ENCODE results near the gene PRLHR. TPM values are rescaled to one million over a fixed set of nuclear protein-coding genes. Genes with fewer than 3 reads are reported as not detected.
A peak's percentile ranks its signal among the peaks of the same experiment; 100 is the strongest.

The PRLHR gene
- total RNA-seq, 2 experiments from 2014 or later: not detected

GRCh38 chr10:118583611-118584010 lies 11.8 kb downstream of the PRLHR start:
- no peaks in the 10 kb centered on the region for H3K36me3 Mint-ChIP-seq (ENCODE audit: low read depth)
- no peaks in the 10 kb centered on the region for H3K9me3 Mint-ChIP-seq
- no peak overlapping the region for H3K4me3 Mint-ChIP-seq
- no peaks in the 10 kb centered on the region for H3K4me1 Mint-ChIP-seq
- no peak overlapping the region for H3K27ac Mint-ChIP-seq
- CTCF ChIA-PET: no interaction called here
- H3K27me3 Mint-ChIP-seq: peaks cover under 1% of the 10 kb centered on the region
- POLR2A ChIA-PET: no interaction called here
- DNase-seq: no peak

- H3K36me3 Mint-ChIP-seq (ENCODE audit: low read depth): no peaks in the 10 kb centered on the region
- no peaks in the 10 kb centered on the region for H3K4me1 Mint-ChIP-seq
- H3K4me3 Mint-ChIP-seq: no peak overlapping the region
- CTCF ChIA-PET: interaction anchor here (0.5 to 0.6 kb wide), 2 partner anchors 124 to 145 kb away, joined by 4 to 6 read pairs; no protein-coding TSS in a partner anchor
- H3K27me3 Mint-ChIP-seq: peaks cover 5% of the 10 kb centered on the region
- H3K9me3 Mint-ChIP-seq: no peaks in the 10 kb centered on the region
- no peak overlapping the region for H3K27ac Mint-ChIP-seq
- DNase-seq: no peak
- POLR2A ChIA-PET: no interaction called here
These were observed 12.9 kb downstream of the PRLHR start for GRCh38 chr10:118582511-118582910.

GRCh38 chr10:118581340-118581739 lies 14.1 kb downstream of the PRLHR start:
- H3K27me3 Mint-ChIP-seq: peaks cover 7% of the 10 kb centered on the region
- DNase-seq: no peak
- H3K4me1 Mint-ChIP-seq: no peaks in the 10 kb centered on the region
- ChIA-PET CTCF (no interaction called here), POLR2A (no interaction called here)
- H3K27ac Mint-ChIP-seq: no peak overlapping the region
- no peaks in the 10 kb centered on the region for H3K9me3 Mint-ChIP-seq
- H3K36me3 Mint-ChIP-seq (ENCODE audit: low read depth): no peaks in the 10 kb centered on the region
- H3K4me3 Mint-ChIP-seq: no peak overlapping the region

GRCh38 chr10:118580702-118581101 lies 14.7 kb downstream of the PRLHR start:
- H3K27me3 Mint-ChIP-seq: peaks cover 7% of the 10 kb centered on the region
- CTCF ChIA-PET: interaction anchor here (1.0 kb wide), 1 partner anchor 12 kb away, joined by 3 read pairs; no protein-coding TSS in a partner anchor

GRCh38 chr10:118573512-118573911 lies 21.9 kb downstream of the PRLHR start:
- Mint-ChIP-seq H3K4me1 (peaks cover 9% of the 10 kb centered on the region), H3K4me3 (no peak overlapping the region), H3K27ac (no peak overlapping the region), H3K27me3 (peaks cover 10% of the 10 kb centered on the region), H3K9me3 (no peaks in the 10 kb centered on the region), H3K36me3 (ENCODE audit: low read depth) (no peaks in the 10 kb centered on the region)
- POLR2A ChIA-PET: no interaction called here
- no peak for DNase-seq
- CTCF ChIA-PET: no interaction called here

More at GRCh38 chr10:118580702-118581101, 14.7 kb downstream of the PRLHR start:
- Mint-ChIP-seq H3K27ac (no peak overlapping the region), H3K9me3 (no peaks in the 10 kb centered on the region), H3K36me3 (ENCODE audit: low read depth) (no peaks in the 10 kb centered on the region), H3K4me1 (no peaks in the 10 kb centered on the region), H3K4me3 (no peak overlapping the region)
- no peak for DNase-seq
- POLR2A ChIA-PET: no interaction called here

GRCh38 chr10:118572256-118573041 lies 23.0 kb downstream of the PRLHR start:
- peaks cover 12% of the 10 kb centered on the region for H3K4me1 Mint-ChIP-seq

GRCh38 chr10:118571123-118571522 lies 24.3 kb downstream of the PRLHR start:
- H3K36me3 Mint-ChIP-seq (ENCODE audit: low read depth): no peaks in the 10 kb centered on the region
- H3K9me3 Mint-ChIP-seq: no peaks in the 10 kb centered on the region
- H3K27ac Mint-ChIP-seq: no peak overlapping the region
- ChIA-PET POLR2A (no interaction called here), CTCF (interaction anchor here (0.6 to 2.7 kb wide), 2 partner anchors 8 to 64 kb away, joined by 3 to 12 read pairs; no protein-coding TSS in a partner anchor)
- DNase-seq: no peak
- peaks cover 4% of the 10 kb centered on the region for H3K27me3 Mint-ChIP-seq
- H3K4me3 Mint-ChIP-seq: no peak overlapping the region
- peaks cover 12% of the 10 kb centered on the region for H3K4me1 Mint-ChIP-seq

More at GRCh38 chr10:118572256-118573041, 23.0 kb downstream of the PRLHR start:
- no peak for DNase-seq
- H3K36me3 Mint-ChIP-seq (ENCODE audit: low read depth): no peaks in the 10 kb centered on the region
- POLR2A ChIA-PET: no interaction called here
- CTCF ChIA-PET: no interaction called here
- no peak overlapping the region for H3K4me3 Mint-ChIP-seq
- no peaks in the 10 kb centered on the region for H3K9me3 Mint-ChIP-seq
- H3K27me3 Mint-ChIP-seq: peaks cover 6% of the 10 kb centered on the region
- H3K27ac Mint-ChIP-seq: no peak overlapping the region

- Mint-ChIP-seq H3K27me3 (peaks cover 4% of the 10 kb centered on the region), H3K9me3 (no peaks in the 10 kb centered on the region), H3K27ac (no peak overlapping the region), H3K36me3 (ENCODE audit: low read depth) (no peaks in the 10 kb centered on the region), H3K4me3 (no peak overlapping the region), H3K4me1 (peaks cover 12% of the 10 kb centered on the region)
- ChIA-PET CTCF (interaction anchor here (2.7 kb wide), 1 partner anchor 8 kb away, joined by 12 read pairs; no protein-coding TSS in a partner anchor), POLR2A (no interaction called here)
- DNase-seq: no peak
These were observed 24.9 kb downstream of the PRLHR start for GRCh38 chr10:118570591-118570990.

GRCh38 chr10:118569882-118570252 lies 25.6 kb downstream of the PRLHR start:
- no peak for DNase-seq
- H3K36me3 Mint-ChIP-seq (ENCODE audit: low read depth): no peaks in the 10 kb centered on the region
- H3K27ac Mint-ChIP-seq: no peak overlapping the region
- ChIA-PET CTCF (interaction anchor here (1.1 to 2.7 kb wide), 3 partner anchors 9 to 183 kb away, joined by 3 to 12 read pairs (median 4); no protein-coding TSS in a partner anchor), POLR2A (no interaction called here)
- H3K27me3 Mint-ChIP-seq: peaks cover 4% of the 10 kb centered on the region
- H3K4me3 Mint-ChIP-seq: no peak overlapping the region
- H3K9me3 Mint-ChIP-seq: no peaks in the 10 kb centered on the region
- H3K4me1 Mint-ChIP-seq: peaks cover 12% of the 10 kb centered on the region

- Mint-ChIP-seq H3K27me3 (no peaks in the 10 kb centered on the region), H3K36me3 (ENCODE audit: low read depth) (no peaks in the 10 kb centered on the region), H3K4me3 (no peak overlapping the region), H3K4me1 (peaks cover 8% of the 10 kb centered on the region), H3K9me3 (no peaks in the 10 kb centered on the region), H3K27ac (peak overlapping the region; percentile 27)
- POLR2A ChIA-PET: no interaction called here
- CTCF ChIA-PET: interaction anchor here (0.5 to 2.7 kb wide), 10 partner anchors 10 to 821 kb away, joined by 3 to 12 read pairs (median 3); no protein-coding TSS in a partner anchor
- DNase-seq: no peak
These were observed 26.1 kb downstream of the PRLHR start for GRCh38 chr10:118569241-118569881.

- ChIA-PET CTCF (interaction anchor here (0.6 to 2.7 kb wide), 13 partner anchors 11 to 1199 kb away, joined by 3 to 12 read pairs (median 4); no protein-coding TSS in a partner anchor), POLR2A (no interaction called here)
- Mint-ChIP-seq H3K27ac (no peak overlapping the region), H3K36me3 (ENCODE audit: low read depth) (no peaks in the 10 kb centered on the region), H3K27me3 (peaks cover 5% of the 10 kb centered on the region), H3K4me1 (peaks cover 8% of the 10 kb centered on the region), H3K4me3 (no peak overlapping the region), H3K9me3 (no peaks in the 10 kb centered on the region)
- peak; percentile 78 for DNase-seq
These were observed 27.1 kb downstream of the PRLHR start for GRCh38 chr10:118568327-118568848.

- Mint-ChIP-seq H3K4me3 (no peak overlapping the region), H3K27me3 (peaks cover 6% of the 10 kb centered on the region), H3K9me3 (no peaks in the 10 kb centered on the region), H3K36me3 (ENCODE audit: low read depth) (no peaks in the 10 kb centered on the region), H3K4me1 (peaks cover 8% of the 10 kb centered on the region), H3K27ac (no peak overlapping the region)
- ChIA-PET CTCF (interaction anchor here (0.9 to 1.6 kb wide), 6 partner anchors 123 to 434 kb away, joined by 3 to 6 read pairs (median 5); no protein-coding TSS in a partner anchor), POLR2A (no interaction called here)
- no peak for DNase-seq
These were observed 27.7 kb downstream of the PRLHR start for GRCh38 chr10:118567701-118568248.

- Mint-ChIP-seq H3K9me3 (no peaks in the 10 kb centered on the region), H3K27me3 (peaks cover 9% of the 10 kb centered on the region), H3K36me3 (ENCODE audit: low read depth) (no peaks in the 10 kb centered on the region), H3K4me3 (no peak overlapping the region), H3K27ac (no peak overlapping the region), H3K4me1 (peaks cover 8% of the 10 kb centered on the region)
- POLR2A ChIA-PET: no interaction called here
- CTCF ChIA-PET: no interaction called here
- DNase-seq: no peak
These were observed 28.5 kb downstream of the PRLHR start for GRCh38 chr10:118566911-118567310.
